GM19193 (cell line): ENCODE data around the gene LRRC8A.

Source experiments
- POLR2A ChIP-seq: IDR thresholded peaks from 4 replicates; pipeline ENCODE4 v1.6.1; 2011; ENCODE audit not compliant: insufficient read depth, insufficient read length; ENCODE audit errors: extremely low read depth

The LRRC8A gene

DNA sequence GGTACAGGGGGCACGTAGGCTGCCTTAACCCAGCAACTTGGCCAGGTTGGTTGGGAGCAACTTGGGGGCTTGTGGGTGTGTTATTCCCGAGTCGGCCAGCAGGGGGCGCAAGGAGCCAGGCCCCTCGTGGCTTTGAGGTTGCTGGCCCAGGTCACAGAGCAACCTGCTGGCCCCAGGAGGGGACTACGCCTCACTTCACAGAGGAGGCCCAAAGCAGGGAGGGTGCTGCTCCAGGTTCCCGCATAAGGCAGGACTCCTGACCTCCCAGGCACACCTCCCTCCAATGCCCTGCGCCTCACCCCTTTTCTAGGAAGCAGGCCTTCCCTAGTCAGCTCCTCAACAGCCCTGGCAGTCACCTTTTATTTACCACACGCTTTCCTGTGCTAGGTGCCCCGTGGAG lies 18.3 kb upstream of the LRRC8A start:
- no peak for TF ChIP-seq POLR2A

DNA sequence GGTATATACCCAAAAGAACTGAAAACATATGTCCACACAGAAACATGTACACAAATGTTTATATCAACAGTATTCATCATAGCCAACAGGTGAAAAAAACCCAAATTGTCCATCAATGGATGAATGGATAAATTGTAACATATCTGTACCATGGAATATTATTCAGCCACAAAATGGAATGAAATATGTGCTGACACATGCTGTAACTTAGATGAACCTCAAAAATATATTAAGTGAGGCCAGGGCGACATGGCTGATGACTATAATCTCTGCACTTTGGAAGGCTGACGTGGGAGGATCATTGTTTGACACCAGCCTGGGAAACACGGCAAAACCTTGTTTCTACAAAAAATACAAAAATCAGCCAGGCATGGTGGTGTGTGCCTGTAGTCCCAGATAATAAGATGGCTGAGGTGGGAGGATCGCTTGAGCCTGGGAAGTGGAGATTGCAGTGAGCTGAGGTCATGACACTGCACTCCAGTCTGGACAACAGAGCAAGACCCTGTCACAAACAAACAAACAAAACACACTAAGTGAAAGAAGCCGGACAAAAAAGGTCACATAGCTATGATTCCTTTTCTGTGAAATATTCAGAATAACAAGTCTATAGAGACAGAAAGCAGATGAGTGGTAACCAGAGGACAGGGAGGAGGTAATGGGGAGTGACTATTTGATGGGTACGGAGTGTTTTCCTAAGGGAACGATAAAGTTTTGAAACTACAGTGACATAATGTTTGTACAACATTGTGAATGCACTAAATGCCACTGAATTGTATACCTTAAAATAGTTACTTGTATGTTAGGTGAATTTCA lies 11.6 kb upstream of the LRRC8A start:
- TF ChIP-seq POLR2A, result no peak

DNA sequence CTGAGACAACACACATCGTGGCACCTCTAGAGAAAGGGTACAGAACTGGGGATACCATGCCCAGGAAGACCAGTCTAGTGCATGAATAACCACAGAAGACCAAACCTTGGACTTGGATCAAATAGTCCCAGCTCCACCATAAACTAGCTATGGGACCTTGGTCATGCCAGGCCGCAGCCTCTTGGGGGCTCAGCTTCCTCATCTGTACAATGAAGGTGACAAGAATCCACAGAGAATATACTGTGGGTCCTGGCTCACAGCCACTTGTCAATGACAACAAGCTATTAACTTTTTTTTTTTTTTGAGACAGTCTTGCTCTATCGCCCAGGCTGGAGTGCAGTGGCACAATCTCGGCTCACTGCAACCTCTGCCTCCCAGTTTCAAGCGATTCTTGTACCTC lies 4.1 kb upstream of the LRRC8A start:
- no peak for TF ChIP-seq POLR2A

DNA sequence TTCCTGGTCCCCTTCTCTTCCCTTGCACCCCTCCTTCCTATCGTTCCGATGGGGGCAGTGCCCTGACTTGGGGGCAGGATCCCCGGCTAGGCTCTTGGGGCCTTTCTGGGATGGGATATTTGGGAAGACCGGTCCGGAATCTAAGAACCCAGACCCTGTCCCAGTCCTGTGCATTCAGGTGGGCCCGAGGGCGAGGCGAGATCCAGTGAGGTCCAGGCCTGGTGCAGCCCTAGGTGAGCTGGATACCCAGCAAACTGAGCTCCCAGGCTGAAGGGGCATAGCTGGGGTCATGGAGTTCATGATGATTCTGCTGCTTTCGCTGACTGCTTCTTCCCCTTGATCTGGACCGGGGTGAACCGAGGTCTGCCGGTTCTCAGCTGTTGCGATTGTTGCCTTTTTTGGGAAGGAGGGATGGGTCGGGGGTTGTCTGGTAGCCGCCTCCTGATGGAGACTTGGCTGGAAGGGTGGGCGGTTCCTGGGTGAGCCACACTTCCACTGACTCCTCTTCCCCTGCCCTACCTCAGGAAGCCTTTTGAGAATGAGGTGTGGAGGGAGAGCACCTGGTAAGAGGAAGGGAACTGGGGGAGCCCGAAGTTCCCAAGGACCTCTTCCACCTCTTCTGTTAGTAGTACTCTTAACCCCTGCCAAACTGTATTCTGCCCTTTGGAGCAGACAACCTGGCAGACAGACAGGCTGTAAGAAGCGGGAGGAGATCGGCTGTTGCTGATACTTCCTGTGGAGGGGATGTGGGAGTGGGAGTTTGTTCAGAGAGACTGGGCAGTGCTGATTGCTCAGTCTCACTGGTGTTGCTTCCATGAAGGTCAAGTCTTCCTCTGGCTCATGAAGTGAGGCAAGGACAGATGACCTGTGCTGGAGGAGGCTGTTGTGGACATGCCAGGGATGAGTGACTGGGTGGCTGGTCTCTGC lies 1.0 kb downstream of the LRRC8A start:
- TF ChIP-seq POLR2A, result no peak

DNA sequence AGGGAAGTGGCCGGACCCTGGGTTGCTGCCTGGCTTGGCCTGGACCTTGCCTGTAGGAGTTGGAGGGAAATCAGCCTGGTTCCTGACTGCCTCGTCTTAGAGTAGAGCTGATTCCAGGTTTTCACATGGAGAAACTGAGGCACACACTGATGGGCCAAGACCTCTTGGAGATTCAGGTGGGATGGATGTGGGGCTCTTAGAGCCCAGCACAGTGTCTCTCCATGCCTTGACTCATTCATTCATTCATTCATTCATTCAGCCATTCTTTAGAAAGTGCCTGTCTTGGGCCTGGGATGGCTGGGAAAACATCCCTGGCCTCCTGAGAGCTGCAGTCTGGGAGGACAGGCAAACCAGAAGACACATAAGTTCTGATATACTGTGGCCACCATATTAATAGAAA lies 2.2 kb downstream of the LRRC8A start:
- TF ChIP-seq POLR2A, result no peak

DNA sequence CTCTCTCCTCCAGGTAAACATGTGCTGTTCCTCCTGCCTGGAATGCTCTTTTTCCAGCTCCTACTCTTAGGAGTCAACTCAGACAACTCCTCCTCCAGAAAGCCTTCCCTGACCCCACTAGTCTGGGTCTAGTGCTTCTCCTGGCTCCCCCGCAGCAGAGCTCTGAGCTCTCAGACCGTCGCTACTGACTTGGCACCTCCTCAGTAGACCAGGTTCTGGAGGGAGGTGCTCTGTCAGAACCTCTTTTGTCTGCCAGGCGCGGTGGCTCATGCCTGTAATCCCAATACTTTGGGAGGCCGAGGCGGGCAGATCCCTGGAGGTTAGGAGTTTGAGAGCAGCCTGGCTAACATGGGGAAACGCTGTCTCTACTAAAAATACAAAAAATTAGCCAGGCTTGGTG lies 3.4 kb downstream of the LRRC8A start:
- no peak for TF ChIP-seq POLR2A

DNA sequence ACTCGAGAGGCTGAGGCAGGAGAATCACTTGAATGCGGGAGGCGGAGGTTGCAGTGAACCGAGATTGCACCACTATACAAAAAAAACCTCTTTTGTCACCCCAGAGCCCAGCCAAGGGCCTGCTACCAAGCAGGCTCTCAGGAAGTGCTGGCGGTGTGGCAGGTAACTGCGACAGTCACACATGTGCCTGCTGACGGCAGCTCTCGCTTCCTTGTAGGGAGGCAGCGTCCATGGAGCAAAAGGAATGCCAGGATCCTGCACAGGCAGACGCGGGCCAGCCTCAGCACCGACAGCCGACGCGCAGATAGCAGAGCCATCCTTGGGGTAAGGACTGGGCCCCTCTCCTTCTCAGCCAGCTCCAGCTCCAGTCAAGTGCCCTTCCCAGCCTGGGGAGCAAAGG lies 3.9 kb downstream of the LRRC8A start:
- no peak for TF ChIP-seq POLR2A

DNA sequence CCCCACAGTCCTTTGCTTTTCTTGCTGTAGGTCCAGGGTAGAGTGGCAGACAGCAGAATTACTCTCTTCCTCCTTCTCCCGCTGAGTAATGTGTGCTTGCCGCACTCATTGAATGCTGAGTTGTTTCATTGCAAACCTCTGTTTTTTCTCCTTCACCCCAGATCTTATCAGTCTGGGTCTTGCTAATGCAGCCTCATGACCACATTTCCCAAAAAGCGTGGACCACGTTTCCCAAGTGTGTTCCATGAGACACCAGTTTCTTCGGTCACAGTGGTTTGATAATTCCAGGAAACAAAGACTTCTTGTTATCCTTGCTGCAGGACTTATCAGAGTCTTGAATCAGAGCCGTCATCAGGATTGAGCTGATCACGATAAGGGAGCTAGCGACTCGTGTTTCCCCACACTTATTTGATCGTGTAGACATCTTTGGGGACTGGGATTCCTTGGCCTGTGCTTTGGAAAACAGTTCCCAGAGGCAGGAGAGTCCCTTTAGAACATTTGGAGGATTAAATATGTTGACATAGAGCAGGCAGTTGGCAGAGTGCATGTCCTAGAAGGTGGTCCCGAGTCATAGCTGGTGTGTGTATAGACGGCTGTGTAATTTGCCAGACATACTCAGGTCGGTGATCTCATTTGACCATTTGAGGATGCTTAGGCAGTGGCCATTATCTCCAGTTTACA lies 4.4 kb downstream of the LRRC8A start:
- no peak for TF ChIP-seq POLR2A

DNA sequence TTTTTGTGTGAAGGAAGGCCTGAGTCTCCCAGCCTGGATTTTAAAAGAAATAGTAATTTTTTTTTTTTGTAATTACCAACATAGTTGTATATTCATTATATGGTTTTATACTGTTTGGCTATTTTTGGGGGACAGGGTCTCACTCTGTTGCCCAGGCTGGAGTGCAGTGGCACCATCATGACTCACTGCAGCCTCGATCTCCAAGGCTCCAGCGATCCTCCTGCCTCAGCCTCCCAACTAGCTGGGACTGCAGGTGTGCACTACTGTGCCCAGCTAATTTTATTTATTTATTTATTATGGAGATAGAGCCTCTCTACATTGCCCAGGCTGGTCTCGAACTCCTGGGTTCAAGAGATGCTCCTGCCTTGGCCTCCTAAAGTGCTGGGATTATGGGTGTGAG lies 5.1 kb downstream of the LRRC8A start:
- no peak for TF ChIP-seq POLR2A

DNA sequence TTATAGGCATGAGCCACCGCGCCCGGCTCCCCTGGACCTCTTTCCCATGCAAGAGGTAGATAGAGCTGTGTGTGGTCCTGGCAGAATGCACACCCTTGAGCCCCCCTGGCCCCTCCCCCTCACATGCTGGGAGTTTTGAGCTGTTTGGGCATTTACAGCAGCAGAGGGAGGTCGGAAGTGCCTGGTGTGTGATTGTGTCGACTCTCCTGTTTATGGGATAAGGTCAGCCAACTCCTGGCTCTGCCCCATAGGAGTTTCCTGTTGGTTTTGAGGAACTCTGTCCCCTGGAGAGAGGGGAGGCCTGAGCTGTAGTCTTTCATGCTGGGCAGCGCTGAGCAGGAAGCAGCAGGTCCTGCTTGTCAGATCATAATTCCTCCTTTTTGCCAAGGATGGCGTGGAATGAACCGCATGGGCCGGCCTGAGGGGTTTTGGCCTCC lies 6.0 kb downstream of the LRRC8A start:
- no peak for TF ChIP-seq POLR2A

DNA sequence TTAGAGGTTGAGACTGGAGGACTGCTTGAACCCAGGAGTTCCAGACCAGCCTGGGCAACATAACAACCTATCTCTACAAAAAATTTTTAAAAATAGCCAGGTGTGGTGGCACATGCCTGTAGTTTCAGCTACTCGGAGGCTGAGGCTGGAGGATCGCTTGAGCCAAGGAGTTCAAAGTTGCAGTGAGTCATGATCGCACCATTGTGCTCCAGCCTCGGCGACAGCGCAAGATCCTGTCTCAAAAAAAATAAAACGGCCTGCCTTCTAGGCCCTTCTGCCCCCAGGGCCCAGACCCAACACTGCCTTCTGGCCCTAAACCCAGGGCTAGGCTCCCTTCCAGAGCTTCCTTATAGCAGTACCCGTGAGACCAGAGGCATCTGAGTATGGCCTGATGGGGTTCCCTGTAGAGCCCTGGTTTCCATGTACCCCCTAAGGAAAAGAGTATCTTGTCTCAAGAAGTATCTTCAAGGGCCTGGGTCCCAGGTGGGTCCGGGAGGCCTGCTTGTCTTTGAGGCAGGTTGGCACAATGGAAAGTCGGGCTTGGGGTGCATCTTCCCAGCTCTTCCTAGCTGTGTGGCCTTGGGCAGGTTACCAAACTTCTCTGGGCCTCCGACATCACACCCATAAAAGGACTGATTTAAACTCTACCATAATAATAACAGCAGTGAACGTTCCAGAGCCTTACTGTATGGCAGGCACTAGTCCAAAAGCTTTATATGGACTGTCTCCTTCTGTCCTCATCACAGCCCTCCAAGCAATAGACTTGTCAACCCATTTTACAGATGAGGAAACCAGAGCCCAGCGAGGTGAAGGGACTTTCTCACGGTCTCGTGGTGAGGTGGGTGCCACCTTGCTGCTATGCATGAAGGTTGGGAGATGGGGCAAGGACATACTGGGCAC lies 9.6 kb downstream of the LRRC8A start:
- TF ChIP-seq POLR2A, result no peak

DNA sequence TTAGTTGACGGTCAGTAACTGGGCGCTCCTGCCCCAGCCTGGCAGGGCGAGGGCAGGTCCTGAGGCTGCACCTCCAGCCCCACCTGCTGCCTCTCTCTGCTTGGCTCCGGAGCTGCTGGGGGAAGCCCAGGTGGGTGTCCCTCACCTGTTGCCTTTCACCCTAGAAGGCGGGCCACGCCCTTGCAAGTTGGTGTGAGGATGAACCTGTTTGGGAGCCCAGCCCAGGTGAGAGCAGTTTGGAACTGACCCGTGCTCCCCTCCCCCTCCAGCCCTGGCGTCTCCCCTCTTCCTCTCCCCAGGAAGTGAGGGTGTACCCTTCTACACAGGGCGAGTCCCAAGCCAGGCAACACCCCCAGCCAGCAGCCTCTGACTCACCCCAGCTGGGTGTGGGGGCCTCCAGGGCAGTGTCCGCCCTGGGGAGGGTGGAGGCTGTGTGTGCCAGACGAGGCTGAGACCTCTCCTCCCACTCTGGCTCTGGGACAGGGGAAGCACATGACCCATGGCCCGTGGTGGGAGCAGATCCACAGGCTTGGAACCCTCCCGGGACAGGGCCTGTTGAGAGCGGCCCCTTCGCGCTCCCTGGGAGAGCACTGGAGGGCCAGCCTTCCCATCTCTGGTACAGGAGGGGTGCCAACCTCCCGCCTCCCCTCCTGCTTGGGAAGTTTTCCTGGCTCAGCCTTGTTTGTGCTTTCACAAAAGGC lies 10.4 kb downstream of the LRRC8A start:
- no peak for TF ChIP-seq POLR2A

DNA sequence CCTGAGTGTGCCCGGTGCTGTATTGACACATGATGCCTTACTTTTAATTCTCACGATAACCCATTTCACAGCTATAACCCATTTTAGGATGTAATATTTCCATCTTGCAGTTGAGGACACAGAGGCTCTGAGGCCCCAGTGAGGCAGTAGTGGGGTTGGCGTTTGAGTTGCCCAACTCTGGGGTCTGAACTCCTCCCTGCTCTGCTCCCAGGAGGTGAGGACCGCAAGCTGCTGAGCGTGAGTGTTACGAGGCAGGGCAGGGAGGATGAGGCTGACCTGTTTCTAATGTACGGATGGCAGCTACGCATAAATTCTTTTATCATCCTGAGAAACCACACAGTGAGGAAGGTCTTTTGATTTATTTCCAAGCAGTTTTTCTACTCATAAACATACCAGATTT lies 11.4 kb downstream of the LRRC8A start:
- TF ChIP-seq POLR2A, result no peak

DNA sequence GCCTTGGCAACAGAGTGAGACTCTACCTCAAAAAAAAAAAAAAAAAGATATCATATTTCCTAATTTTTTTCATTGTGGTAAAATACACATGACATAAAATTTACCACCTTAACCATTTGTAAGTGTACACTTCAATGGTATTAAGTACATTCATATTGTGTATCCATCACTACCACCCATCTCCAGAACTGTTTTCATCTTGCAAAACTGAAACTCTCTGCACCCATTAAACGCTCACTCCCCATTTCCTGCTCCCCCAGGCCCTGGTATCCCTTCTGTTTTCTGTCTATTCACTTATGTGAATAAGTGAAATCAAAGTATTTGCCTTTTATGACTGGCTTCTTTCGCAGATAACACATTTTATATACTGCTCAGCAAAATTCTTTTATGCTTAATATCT lies 12.8 kb downstream of the LRRC8A start:
- TF ChIP-seq POLR2A, result no peak
